WERI-Rb-1 (cell line): ENCODE results near the gene LRRC72.
"Not testable (repeated sequence)": the region's sequence is repeated elsewhere in the genome, so short reads cannot be mapped to it uniquely, and the experiment has no call there.

ENCODE experiments used
- DNase-seq: peaks from one replicate; pipeline ENCODE4 v3.0.0-alpha.2; 2020
- H3K27ac ChIP-seq: fragments of 250-450 bp; sonication (Bioruptor Pico); 2 replicates; pipeline ENCODE4 v1.5.1; 2020; ENCODE audit warnings: mild to moderate bottlenecking, moderate library complexity
- H3K27me3 ChIP-seq: fragments of 250-450 bp; sonication (Bioruptor Pico); 2 replicates; pipeline ENCODE4 v1.5.1; 2021; ENCODE audit warnings: mild to moderate bottlenecking, low read depth, moderate library complexity; ENCODE audit not compliant: insufficient read depth, severe bottlenecking
- H3K36me3 ChIP-seq: fragments of 250-450 bp; sonication (Bioruptor Pico); 2 replicates; pipeline ENCODE4 v1.5.1; 2020; ENCODE audit warnings: mild to moderate bottlenecking, moderate library complexity
- H3K4me3 ChIP-seq: 2 replicates; pipeline ENCODE4 v1.5.1; 2011; ENCODE audit warnings: low read depth, mild to moderate bottlenecking, control low read depth, low read length
- H3K9me3 ChIP-seq: fragments of 250-450 bp; sonication (Bioruptor Pico); 2 replicates; pipeline ENCODE4 v1.5.1; 2021; ENCODE audit warnings: mild to moderate bottlenecking, moderate library complexity; ENCODE audit not compliant: severe bottlenecking
- TF ChIP-seq, protein P1 (sequence below): IDR thresholded peaks from 2 replicates; pipeline ENCODE4 v1.5.1; 2011; ENCODE audit warnings: low read depth, mild to moderate bottlenecking, control low read depth, inconsistent platforms, low read length

Gene LRRC72

DNA sequence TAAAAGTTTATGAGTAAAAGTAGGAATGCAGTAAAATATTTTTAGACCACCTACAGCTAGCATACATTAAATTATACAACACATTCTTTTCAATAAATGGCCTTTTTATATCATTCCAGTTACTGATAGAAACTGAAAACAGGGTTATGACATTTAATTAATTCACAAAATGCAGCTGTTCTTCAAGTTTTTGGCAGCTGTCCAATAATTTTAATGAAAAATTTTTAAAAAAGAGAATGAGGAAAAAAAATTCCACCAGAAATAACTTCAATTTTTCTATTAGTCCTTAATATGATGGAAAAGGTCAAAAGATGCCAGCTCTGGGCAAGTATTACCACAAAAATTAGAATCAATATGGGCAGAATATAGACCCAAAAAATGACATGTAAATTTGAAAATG lies 11.9 kb upstream of the LRRC72 start:
- no peaks in the 10 kb centered on the region for H3K9me3 ChIP-seq
- H3K4me3 ChIP-seq: no peak overlapping the region
- TF ChIP-seq, protein P1, sequence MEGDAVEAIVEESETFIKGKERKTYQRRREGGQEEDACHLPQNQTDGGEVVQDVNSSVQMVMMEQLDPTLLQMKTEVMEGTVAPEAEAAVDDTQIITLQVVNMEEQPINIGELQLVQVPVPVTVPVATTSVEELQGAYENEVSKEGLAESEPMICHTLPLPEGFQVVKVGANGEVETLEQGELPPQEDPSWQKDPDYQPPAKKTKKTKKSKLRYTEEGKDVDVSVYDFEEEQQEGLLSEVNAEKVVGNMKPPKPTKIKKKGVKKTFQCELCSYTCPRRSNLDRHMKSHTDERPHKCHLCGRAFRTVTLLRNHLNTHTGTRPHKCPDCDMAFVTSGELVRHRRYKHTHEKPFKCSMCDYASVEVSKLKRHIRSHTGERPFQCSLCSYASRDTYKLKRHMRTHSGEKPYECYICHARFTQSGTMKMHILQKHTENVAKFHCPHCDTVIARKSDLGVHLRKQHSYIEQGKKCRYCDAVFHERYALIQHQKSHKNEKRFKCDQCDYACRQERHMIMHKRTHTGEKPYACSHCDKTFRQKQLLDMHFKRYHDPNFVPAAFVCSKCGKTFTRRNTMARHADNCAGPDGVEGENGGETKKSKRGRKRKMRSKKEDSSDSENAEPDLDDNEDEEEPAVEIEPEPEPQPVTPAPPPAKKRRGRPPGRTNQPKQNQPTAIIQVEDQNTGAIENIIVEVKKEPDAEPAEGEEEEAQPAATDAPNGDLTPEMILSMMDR: no peak
- DNase-seq: no peak
- H3K27me3 ChIP-seq: no peaks in the 10 kb centered on the region
- H3K36me3 ChIP-seq: no peaks in the 10 kb centered on the region
- no peak overlapping the region for H3K27ac ChIP-seq

DNA sequence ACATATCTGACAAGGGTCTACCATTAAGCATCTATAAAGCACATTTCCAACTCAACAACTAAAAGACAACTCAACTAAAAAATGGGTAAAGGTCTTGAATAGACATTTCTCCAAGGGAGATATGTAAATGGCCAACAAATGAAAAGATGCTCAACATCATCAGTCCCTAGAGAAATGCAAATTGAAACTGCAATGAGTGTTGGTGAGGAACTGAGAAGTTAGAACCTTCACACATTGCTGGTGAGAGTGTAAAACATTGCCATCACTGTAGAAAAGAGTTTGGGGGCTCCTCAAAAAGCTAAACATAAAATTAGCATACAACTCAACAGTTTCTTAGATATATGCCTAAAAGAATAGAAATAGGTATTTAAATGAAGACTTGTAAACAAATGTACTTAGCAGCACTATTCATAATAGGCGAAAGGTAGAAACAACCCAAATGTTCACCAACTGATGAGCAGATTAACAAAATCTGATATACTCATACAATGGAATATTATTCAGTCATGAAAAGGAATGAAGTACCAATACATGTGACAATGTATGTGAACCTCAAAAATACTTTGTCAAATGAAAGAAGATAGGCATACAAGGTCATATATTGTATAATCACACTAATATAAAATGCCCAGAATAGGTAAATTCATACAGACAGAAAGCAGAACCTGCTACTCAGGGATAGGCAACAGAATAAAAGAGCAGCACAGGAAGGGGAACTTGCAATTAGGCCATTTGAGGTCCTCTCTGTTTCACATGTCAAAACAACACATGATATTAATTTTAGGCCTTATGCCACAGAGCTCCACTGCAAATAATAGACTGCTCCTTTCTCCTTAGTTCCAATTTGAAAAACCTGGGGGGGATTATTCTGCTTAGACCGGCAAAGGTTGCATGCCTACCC lies 10.6 kb upstream of the LRRC72 start:
- no peaks in the 10 kb centered on the region for H3K27me3 ChIP-seq
- TF ChIP-seq, protein P1: no peak

DNA sequence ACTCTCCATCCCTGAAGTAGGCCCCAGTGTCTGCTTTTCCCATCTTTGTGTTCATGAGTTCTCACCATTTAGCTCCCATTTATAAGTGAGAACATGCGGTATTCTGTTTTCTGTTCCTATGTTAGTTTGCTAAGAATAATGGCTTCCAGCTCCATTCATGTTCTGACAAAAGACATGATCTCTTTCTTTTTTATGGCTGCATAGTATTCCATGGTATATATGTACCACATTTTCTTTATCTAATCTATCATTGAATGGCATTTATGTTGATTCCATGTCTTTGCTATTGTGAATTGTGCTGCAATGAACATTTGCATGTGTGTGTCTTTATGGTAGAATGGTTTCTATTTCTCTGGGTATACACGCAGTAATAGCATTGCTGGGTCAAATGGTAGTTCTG lies 6.6 kb upstream of the LRRC72 start:
- not testable (repeated sequence) for DNase-seq, H3K4me3 ChIP-seq, H3K27me3 ChIP-seq, H3K9me3 ChIP-seq, H3K36me3 ChIP-seq, H3K27ac ChIP-seq

More for the DNA sequence above, 10.6 kb upstream of the LRRC72 start:
- no peak overlapping the region for H3K4me3 ChIP-seq
- H3K9me3 ChIP-seq: no peaks in the 10 kb centered on the region
- H3K36me3 ChIP-seq: no peaks in the 10 kb centered on the region
- DNase-seq: no peak
- no peak overlapping the region for H3K27ac ChIP-seq

DNA sequence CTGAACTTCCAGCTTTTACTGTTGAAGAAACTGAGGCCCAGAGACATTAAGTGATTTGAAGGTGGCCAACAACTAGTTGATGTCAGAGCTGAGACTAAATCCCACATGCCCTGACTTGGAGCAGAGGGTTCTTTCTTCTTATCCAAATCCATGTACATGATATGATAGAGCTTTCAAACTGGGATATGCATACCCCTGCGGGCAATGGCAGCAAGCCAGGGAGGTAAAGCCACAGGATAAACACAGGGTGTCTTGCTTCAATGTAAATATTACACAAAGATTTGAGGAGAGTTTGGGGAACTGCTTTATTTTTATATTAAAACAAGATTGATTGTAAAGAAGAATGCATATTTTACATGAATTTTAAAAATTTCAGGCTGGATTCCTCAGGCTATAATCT lies 2.3 kb upstream of the LRRC72 start:
- Histone ChIP-seq H3K36me3 (no peaks in the 10 kb centered on the region), H3K4me3 (no peak overlapping the region), H3K27ac (no peak overlapping the region), H3K9me3 (no peaks in the 10 kb centered on the region), H3K27me3 (no peaks in the 10 kb centered on the region)
- TF ChIP-seq, protein P1: no peak
- DNase-seq: no peak

DNA sequence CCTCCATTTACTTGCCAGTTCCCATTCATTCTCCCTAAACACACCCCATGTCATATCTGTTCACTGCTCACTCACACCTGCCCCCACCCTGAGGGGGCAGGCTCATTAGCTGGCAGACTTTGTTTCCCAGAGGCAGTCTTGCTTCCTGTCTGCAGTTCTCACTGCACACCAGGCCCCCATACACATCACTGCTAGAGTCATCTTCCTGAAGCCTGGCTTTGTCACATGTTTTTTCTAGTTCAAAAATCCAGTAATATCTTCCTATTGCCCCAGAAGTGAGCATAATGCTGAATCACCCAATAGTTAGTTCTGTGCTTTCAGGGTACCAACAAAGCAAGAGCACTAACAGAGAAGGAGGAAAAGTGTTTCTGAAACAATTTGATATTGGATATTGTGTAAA lies 1.9 kb downstream of the LRRC72 start:
- no peaks in the 10 kb centered on the region for H3K9me3 ChIP-seq
- H3K36me3 ChIP-seq: no peaks in the 10 kb centered on the region
- H3K4me3 ChIP-seq: no peak overlapping the region
- no peak for DNase-seq
- H3K27ac ChIP-seq: no peak overlapping the region
- H3K27me3 ChIP-seq: no peaks in the 10 kb centered on the region
- TF ChIP-seq, protein P1: no peak

DNA sequence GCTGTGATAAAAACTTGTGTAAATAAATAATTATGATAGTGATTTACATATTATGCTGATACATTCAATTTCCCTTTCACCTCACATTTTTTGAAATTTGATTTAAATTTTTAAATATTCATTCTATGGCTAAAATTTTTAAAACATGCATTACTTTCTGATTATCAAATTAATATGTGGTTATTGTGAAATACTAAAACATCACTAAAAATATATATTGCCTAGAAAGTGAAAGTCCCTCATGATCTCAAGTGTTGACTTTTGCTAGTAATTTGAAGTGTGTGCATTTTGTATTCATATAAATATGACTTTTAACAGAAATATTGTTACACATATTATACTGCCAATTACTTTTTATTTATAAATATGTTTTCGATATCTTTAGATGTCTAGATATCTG lies 3.1 kb downstream of the LRRC72 start:
- no peak overlapping the region for H3K27ac ChIP-seq
- TF ChIP-seq, protein P1: no peak
- no peaks in the 10 kb centered on the region for H3K27me3 ChIP-seq
- H3K9me3 ChIP-seq: no peaks in the 10 kb centered on the region
- no peak for DNase-seq
- H3K4me3 ChIP-seq: no peak overlapping the region
- no peaks in the 10 kb centered on the region for H3K36me3 ChIP-seq
